Tibial nerve (tissue), 4 donors: ENCODE results near the gene HNRNPM. TPM values are rescaled to one million over a fixed set of nuclear protein-coding genes. Genes with fewer than 3 reads are reported as not detected.
"Not testable (repeated sequence)": the region's sequence is repeated elsewhere in the genome, so short reads cannot be mapped to it uniquely, and the experiment has no call there.

Experiments
- DNase-seq, 2 donors: peaks; one replicate each; pipeline ENCODE4 v3.0.0-alpha.2; 2019; ENCODE audit warnings: low spot score in 2 of 2
- H3K27ac ChIP-seq, 4 donors: fragments of 200-600 bp; sonication (generic) in 3 of 4; one replicate each; pipeline ENCODE4 v1.5.1; 2017 to 2019; ENCODE audit warnings: mild to moderate bottlenecking in 1 of 4
- H3K27me3 ChIP-seq, 2 donors: fragments of 200-600 bp; sonication (generic) in 1 of 2; one replicate each; pipeline versions ENCODE4 v1.5.1 to v1.6.0; 2017 to 2019
- H3K36me3 ChIP-seq, 3 donors: fragments of 200-600 bp; sonication (generic); one replicate each; pipeline ENCODE4 v1.5.1; 2018 to 2019
- H3K4me1 ChIP-seq, 4 donors: fragments of 200-600 bp; sonication (generic) in 3 of 4; one replicate each; pipeline ENCODE4 v1.5.1; 2017 to 2019
- H3K4me3 ChIP-seq, 4 donors: fragments of 200-600 bp; sonication (generic) in 3 of 4; one replicate each; pipeline ENCODE4 v1.5.1; 2017 to 2019; ENCODE audit warnings: mild to moderate bottlenecking in 1 of 4, moderate library complexity in 1 of 4
- H3K9me3 ChIP-seq, 4 donors: fragments of 200-600 bp; sonication (generic) in 3 of 4; one replicate each; pipeline ENCODE4 v1.5.1; 2017 to 2019
- EP300 ChIP-seq, 2 donors: sonication (generic); formaldehyde crosslinking; IDR thresholded peaks; one replicate each; pipeline ENCODE4 v1.6.1; 2017; ENCODE audit warnings: antibody characterized with exemption in 2 of 2, mild to moderate bottlenecking in 1 of 2
- POLR2A ChIP-seq, 2 donors: fragments of 450-650 bp; IDR thresholded peaks; one replicate each; pipeline ENCODE4 v1.6.1; 2017; ENCODE audit warnings: antibody characterized with exemption in 2 of 2, mild to moderate bottlenecking in 2 of 2, moderate library complexity in 2 of 2
- WGBS, 2 donors: methylation state at CpG; one replicate each; pipeline ENCODE4 v1.1.5; 2018; 5-methylcytosine and 5-hydroxymethylcytosine counted together
- total RNA-seq, 4 donors: library from RNA; depleted of rRNA; stranded (reverse); fragments of >200 nt; gene quantifications; one replicate each; pipeline ENCODE4 v1.1.0, GENCODE V29; 2016
- TF ChIP-seq, protein P1 (sequence below), 5 experiments: fragments of 200-600 bp in 3 of 5; fragments of 450-650 bp in 2 of 5; sonication (generic) in 3 of 5; IDR thresholded peaks; one replicate each; pipeline ENCODE4 v1.5.1; 2016 to 2019; ENCODE audit warnings: antibody characterized with exemption in 5 of 5, mild to moderate bottlenecking in 3 of 5, moderate library complexity in 2 of 5

The HNRNPM gene
- total RNA-seq, 4 donors from 2014 or later: 139 to 251 (median 164) TPM

DNA sequence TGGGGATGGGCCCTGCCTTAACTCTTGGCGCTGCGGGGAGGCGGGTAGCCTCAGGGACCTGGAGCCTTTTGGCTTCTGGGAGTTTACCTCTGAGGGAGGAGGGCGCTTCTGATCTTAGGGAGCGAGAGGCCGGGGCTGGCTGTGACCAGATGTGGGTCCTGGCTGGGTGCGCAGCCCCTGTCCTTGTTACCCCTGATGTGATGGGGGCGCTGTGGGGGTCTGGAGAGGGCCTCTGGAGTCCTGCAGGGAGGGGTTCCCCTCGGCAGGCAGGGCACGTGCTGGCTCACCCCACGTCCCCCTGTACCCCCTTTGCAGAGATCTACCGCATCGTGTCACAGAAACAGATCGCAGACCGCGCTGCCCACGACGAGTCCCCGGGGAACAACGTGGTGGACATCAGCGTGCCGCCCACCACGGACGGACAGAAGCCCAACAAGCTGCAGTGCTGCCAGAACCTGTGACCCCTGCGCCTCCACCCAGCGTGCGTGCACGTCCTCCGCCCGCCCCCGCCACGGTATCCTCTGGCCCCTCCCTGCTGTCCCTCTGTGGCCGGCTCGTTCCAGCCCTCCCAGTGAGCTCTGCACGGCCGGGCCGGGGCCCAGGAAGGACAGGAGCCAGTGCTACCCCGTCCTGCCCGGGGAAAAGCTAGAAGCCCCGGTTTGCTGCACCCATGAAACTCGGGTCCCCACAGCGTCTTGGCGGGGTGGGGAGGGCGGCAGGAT lies 41.5 kb upstream of the HNRNPM start:
- DNase-seq: no peak
- Histone ChIP-seq H3K27me3 (no peaks in the 10 kb centered on the region), H3K36me3 (peaks cover 0 to 68% (median 0%) of the 10 kb centered on the region in 3 donors), H3K27ac (no peak overlapping the region), H3K4me1 (peaks cover 0 to 4% (median under 1%) of the 10 kb centered on the region in 4 donors), H3K4me3 (no peak overlapping the region), H3K9me3 (no peaks in the 10 kb centered on the region)
- 88 to 91% methylated on average over 29 to 40 of the region's 44 CpGs for WGBS, 2 donors
- TF ChIP-seq POLR2A (IDR thresholded peaks at IDR 0.05) (no peak), EP300 (IDR thresholded peaks at IDR 0.05) (no peak)
- TF ChIP-seq, protein P1, sequence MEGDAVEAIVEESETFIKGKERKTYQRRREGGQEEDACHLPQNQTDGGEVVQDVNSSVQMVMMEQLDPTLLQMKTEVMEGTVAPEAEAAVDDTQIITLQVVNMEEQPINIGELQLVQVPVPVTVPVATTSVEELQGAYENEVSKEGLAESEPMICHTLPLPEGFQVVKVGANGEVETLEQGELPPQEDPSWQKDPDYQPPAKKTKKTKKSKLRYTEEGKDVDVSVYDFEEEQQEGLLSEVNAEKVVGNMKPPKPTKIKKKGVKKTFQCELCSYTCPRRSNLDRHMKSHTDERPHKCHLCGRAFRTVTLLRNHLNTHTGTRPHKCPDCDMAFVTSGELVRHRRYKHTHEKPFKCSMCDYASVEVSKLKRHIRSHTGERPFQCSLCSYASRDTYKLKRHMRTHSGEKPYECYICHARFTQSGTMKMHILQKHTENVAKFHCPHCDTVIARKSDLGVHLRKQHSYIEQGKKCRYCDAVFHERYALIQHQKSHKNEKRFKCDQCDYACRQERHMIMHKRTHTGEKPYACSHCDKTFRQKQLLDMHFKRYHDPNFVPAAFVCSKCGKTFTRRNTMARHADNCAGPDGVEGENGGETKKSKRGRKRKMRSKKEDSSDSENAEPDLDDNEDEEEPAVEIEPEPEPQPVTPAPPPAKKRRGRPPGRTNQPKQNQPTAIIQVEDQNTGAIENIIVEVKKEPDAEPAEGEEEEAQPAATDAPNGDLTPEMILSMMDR (IDR thresholded peaks at IDR 0.05): no peak

DNA sequence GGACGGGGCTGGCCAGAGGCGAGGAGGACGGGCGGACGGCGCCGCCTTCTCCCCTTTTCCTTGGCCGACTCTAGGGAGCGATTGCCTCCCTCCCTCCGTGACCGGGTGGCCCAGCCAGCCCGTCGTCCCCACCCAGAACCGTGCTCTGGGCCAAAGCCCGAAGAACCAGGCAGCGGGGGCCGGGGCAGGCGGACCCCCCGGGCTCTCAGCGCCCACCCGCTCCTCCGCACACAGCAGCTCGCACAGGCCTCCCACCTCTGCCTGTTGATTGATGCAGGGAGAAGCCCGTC lies 41.0 kb upstream of the HNRNPM start:
- H3K27me3 ChIP-seq: no peaks in the 10 kb centered on the region
- no peaks in the 10 kb centered on the region for H3K4me1 ChIP-seq
- H3K27ac ChIP-seq: no peak overlapping the region
- TF ChIP-seq, protein P1 (IDR thresholded peaks at IDR 0.05): no peak
- TF ChIP-seq POLR2A (IDR thresholded peaks at IDR 0.05) (no peak), EP300 (IDR thresholded peaks at IDR 0.05) (no peak)
- DNase-seq: no peak
- 87 to 91% methylated on average over 17 to 24 of the region's 24 CpGs for WGBS, 2 donors
- H3K9me3 ChIP-seq: no peaks in the 10 kb centered on the region
- H3K4me3 ChIP-seq: no peak overlapping the region
- H3K36me3 ChIP-seq: peaks cover 0 to 68% (median 0%) of the 10 kb centered on the region in 3 donors

DNA sequence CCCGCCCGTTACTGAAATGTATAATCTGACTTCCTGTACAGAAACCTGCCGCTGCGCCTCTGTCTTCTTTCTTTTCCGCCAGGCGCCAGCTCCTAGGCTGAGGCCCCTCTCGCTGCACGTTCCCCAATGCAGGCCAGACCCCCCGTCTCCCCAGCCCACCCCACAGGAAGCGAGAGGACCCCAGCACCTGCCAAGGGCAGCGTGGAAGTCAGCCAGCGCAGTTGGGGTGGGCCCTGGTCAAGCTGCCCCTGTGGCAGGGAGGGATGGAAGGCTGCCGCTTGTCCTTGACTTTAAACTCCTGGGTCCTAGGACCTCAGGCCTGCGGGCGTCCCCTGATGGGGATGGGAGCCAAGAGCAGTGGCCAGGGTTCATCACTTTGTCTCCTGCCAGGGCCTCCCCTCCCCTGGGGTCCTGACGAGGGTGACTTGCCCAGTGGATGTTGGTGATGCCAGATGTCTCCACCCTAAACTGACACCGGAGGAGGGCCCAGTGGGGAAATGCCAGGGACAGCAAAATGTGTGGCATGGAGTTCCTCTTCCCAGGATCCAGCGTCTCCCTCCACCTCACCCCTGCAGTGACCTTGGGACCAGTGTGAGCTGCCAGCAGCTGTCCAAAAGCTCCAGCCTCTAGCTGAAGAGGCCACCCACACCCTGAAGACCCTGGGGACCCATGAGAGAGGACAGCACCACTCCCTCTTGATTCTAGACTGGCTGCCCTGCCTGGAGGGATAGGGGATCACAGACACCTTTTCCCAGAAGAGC lies 40.2 kb upstream of the HNRNPM start:
- no peak overlapping the region for H3K27ac ChIP-seq
- no peak for DNase-seq
- no peak for TF ChIP-seq EP300 (IDR thresholded peaks at IDR 0.05)
- TF ChIP-seq, protein P1 (IDR thresholded peaks at IDR 0.05): no peak
- no peak for TF ChIP-seq POLR2A (IDR thresholded peaks at IDR 0.05)
- no peaks in the 10 kb centered on the region for H3K9me3 ChIP-seq
- no peaks in the 10 kb centered on the region for H3K27me3 ChIP-seq
- no peaks in the 10 kb centered on the region for H3K4me1 ChIP-seq
- no peak overlapping the region for H3K4me3 ChIP-seq
- WGBS, 2 donors: 81 to 85% methylated on average over 17 to 18 of the region's 18 CpGs
- peaks cover 0 to 62% (median 0%) of the 10 kb centered on the region in 3 donors for H3K36me3 ChIP-seq

DNA sequence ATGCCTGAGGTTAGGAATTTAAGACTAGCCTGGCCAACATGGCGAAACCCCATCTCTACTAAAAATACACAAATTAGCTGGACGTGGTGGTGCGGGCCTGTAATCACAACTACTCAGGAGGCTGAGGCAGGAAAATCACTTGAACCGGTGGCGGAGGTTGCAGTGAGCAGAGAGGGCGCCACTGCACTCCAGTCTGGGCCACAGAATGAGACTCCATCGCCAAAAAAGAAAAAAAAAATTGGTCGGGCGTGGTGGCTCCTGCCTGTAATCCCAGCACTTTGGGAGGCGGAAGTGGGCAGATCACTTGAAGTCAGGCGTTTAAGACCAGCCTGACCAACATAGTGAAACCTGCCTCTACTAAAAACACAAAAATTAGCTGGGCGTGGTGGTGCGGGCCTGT lies 34.1 kb upstream of the HNRNPM start:
- not testable (repeated sequence) for DNase-seq, H3K27me3 ChIP-seq, H3K4me3 ChIP-seq, H3K27ac ChIP-seq, H3K9me3 ChIP-seq, H3K36me3 ChIP-seq
- H3K4me1 ChIP-seq: peaks cover 0 to 24% (median 10%) of the 10 kb centered on the region in 4 donors
- WGBS, 2 donors: 89% methylated on average over 13 of the region's 13 CpGs

DNA sequence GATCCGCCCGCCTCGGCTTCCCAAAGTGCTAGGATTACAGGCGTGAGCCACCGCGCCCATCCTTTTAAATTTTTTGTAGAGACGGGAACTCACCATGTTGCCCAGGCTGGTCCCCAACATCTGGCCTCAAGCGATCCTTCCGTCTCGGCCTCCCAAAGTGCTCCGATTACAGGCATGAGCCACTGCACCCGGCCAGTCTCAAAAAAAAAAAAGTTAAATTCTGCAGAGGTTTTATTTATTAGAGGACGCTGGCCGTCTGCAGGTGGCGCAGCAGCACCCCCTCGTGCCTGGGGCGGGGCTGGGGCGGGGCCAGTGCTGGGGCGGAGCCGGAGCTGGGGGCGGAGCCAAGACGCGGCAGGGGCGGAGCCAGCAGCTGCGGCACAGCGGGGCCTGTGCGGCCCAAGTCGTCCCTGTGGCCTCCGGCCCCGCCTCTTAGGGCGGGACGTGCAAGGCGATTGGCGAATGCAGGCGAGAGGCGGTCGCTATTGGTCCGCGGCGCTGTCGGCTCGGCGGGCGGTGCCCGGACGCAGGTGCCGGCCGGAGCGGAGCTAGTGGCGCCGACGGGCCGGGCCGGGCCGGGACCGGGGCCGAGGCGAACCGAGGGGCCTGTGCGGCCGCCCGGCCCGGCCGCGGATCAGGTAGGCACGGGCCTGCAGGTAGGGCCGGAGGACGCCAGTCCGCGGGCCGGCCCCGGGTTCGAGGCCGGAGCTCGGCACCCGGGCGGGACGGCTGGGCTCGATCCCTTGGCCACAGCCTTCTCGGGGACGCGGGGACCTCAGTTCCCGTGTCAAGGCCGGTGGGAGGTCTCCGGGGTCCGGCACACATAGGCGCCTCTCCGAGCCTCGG lies 31.8 kb upstream of the HNRNPM start, which contains the start of gene MARCHF2:
TSS of gene MARCHF2 (plus strand) at position 523 of the 846 bp plus-strand sequence. CDS start 8,536 bp downstream, outside the sequence.
- TF ChIP-seq, protein P1 (IDR thresholded peaks at IDR 0.05): peak; percentile 59 to 92 (median 76)
- peak; percentile 35 to 58 for TF ChIP-seq POLR2A (IDR thresholded peaks at IDR 0.05)
- peak; percentile 29 to 34 for TF ChIP-seq EP300 (IDR thresholded peaks at IDR 0.05)
- Histone ChIP-seq H3K27me3 (no peaks in the 10 kb centered on the region), H3K27ac (peak within 1 kb of the TSS in 3 of 4 donors; percentile 45 to 82 (median 74)), H3K9me3 (no peaks in the 10 kb centered on the region), H3K36me3 (no peaks in the 10 kb centered on the region), H3K4me1 (peaks cover 0 to 28% (median 10%) of the 10 kb centered on the region in 4 donors), H3K4me3 (peak within 1 kb of the TSS; percentile 75 to 98 (median 80))
- peak; percentile 89 to 94 for DNase-seq
- WGBS, 2 donors: 7 to 9% methylated on average over 41 to 56 of the region's 89 CpGs
